Ectodermal cell (in vitro differentiated cells): ENCODE measurements around the gene COL4A3.

Experiments used
- H3K27ac ChIP-seq: 2 replicates; pipeline ENCODE4 v1.7.0; 2013; ENCODE audit warnings: mild to moderate bottlenecking, low read depth, low read length; ENCODE audit not compliant: insufficient read depth, poor library complexity, severe bottlenecking
- H3K27me3 ChIP-seq: 2 replicates; pipeline ENCODE4 v1.7.0; 2013; ENCODE audit warnings: mild to moderate bottlenecking, low read length; ENCODE audit not compliant: insufficient read depth, control insufficient read depth, poor library complexity, severe bottlenecking
- H3K36me3 ChIP-seq: one replicate; pipeline ENCODE4 v1.7.0; 2013; ENCODE audit warnings: low read length; ENCODE audit not compliant: control insufficient read depth, insufficient read depth
- H3K4me1 ChIP-seq: one replicate; pipeline ENCODE4 v1.7.0; 2013; ENCODE audit warnings: low read length; ENCODE audit not compliant: control insufficient read depth, insufficient read depth
- H3K4me3 ChIP-seq: 2 replicates; pipeline ENCODE4 v1.7.0; 2013; ENCODE audit warnings: low read depth, low read length, control low read depth; ENCODE audit not compliant: insufficient read depth
- H3K9me3 ChIP-seq: 2 replicates; pipeline ENCODE4 v1.7.0; 2013; ENCODE audit warnings: mild to moderate bottlenecking, low read length, moderate library complexity; ENCODE audit not compliant: control insufficient read depth
- WGBS, 2 experiments: methylation state at CpG; one replicate each; pipeline ENCODE4 v1.1.7; 2013; ENCODE audit warnings: missing lambda C conversion rate in 2 of 2; 5-methylcytosine and 5-hydroxymethylcytosine counted together

COL4A3 gene

GRCh38 chr2:227348324-227348723 lies 183.9 kb downstream of the COL4A3 start:
- no peaks in the 10 kb centered on the region for H3K36me3 ChIP-seq
- H3K9me3 ChIP-seq: no peaks in the 10 kb centered on the region
- no peak overlapping the region for H3K4me3 ChIP-seq
- no peaks in the 10 kb centered on the region for H3K27me3 ChIP-seq
- no peaks in the 10 kb centered on the region for H3K4me1 ChIP-seq
- no peak overlapping the region for H3K27ac ChIP-seq
- 92 to 96% methylated on average over 2 of the region's 2 CpGs for WGBS, 2 experiments

- Histone ChIP-seq H3K27ac (no peak overlapping the region), H3K27me3 (no peaks in the 10 kb centered on the region), H3K4me3 (no peak overlapping the region), H3K4me1 (no peaks in the 10 kb centered on the region), H3K9me3 (no peaks in the 10 kb centered on the region), H3K36me3 (no peaks in the 10 kb centered on the region)
- WGBS, 2 experiments: 97 to 100% methylated on average over 3 to 6 of the region's 7 CpGs
These were observed 185.7 kb downstream of the COL4A3 start for GRCh38 chr2:227349989-227350612.

- H3K9me3 ChIP-seq: no peaks in the 10 kb centered on the region
- H3K4me3 ChIP-seq: no peak overlapping the region
- no peaks in the 10 kb centered on the region for H3K4me1 ChIP-seq
- H3K27me3 ChIP-seq: no peaks in the 10 kb centered on the region
- H3K36me3 ChIP-seq: peaks cover 12% of the 10 kb centered on the region
- 90 to 93% methylated on average over 4 of the region's 4 CpGs for WGBS, 2 experiments
- no peak overlapping the region for H3K27ac ChIP-seq
These were observed 187.2 kb downstream of the COL4A3 start for GRCh38 chr2:227351639-227352038.

- Histone ChIP-seq H3K36me3 (peaks cover 21% of the 10 kb centered on the region), H3K4me3 (no peak overlapping the region), H3K9me3 (no peaks in the 10 kb centered on the region), H3K27ac (no peak overlapping the region), H3K4me1 (no peaks in the 10 kb centered on the region), H3K27me3 (no peaks in the 10 kb centered on the region)
- 91 to 95% methylated on average over 5 of the region's 5 CpGs for WGBS, 2 experiments
These were observed 195.9 kb downstream of the COL4A3 start for GRCh38 chr2:227360351-227360750.

- 92 to 95% methylated on average over 6 of the region's 6 CpGs for WGBS, 2 experiments
- Histone ChIP-seq H3K4me3 (no peak overlapping the region), H3K27ac (no peak overlapping the region), H3K36me3 (peaks cover 4% of the 10 kb centered on the region), H3K27me3 (no peaks in the 10 kb centered on the region), H3K4me1 (no peaks in the 10 kb centered on the region), H3K9me3 (no peaks in the 10 kb centered on the region)
These were observed 199.3 kb downstream of the COL4A3 start for GRCh38 chr2:227363756-227364155.
